Islet of Langerhans (tissue), 1 donor: Measurements from ENCODE around the gene RIC8A.
"Not testable (repeated sequence)": the region's sequence is repeated elsewhere in the genome, so short reads cannot be mapped to it uniquely, and the experiment has no call there.

Experiments used
- FAIRE-seq: peaks from one replicate; lab custom pipeline; 2011; peaks lifted over from hg19 to GRCh38; lab: Jason Lieb, UNC

The RIC8A gene

DNA sequence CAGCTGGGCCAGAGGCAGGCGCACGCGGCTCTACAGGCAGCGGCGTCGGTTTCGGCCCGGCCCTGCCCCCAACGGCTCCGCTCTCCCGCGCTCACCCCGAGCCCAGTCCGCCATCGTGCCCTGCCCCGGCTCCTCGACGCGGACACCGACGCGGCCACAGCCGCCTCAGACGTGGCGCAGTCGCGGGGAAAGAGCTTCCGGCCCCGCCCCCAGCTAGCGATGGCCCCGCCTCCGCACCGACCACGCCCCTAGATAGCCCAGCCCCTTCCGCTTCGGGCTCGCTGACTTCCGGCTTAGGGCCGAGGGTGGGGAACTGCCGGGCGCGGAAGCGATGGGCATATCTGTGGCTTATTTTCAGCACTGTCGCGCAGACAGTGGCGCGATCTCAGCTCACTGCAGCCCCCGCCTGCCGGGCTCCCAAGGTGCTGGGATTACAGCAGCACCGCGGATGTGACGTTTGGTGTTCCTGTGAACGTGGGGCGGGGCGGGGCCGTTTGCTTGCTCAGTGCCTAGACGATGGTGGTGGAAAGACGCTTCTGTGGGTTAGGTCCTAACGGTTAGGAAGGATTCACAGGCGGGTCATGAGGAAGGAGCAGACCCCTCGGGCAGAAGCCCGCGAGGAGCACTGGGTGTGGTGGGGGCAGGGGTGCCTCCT, at the start of gene RIC8A, which contains the start of gene BET1L:
RIC8A (plus strand) TSS at position 501 of the 655 bp plus-strand sequence. CDS start 1,147 bp downstream, outside the sequence.
BET1L (minus strand) TSS at position 192 of the 655 bp plus-strand sequence; CDS start at position 114, 78 bp downstream.
- FAIRE-seq, result no peak

DNA sequence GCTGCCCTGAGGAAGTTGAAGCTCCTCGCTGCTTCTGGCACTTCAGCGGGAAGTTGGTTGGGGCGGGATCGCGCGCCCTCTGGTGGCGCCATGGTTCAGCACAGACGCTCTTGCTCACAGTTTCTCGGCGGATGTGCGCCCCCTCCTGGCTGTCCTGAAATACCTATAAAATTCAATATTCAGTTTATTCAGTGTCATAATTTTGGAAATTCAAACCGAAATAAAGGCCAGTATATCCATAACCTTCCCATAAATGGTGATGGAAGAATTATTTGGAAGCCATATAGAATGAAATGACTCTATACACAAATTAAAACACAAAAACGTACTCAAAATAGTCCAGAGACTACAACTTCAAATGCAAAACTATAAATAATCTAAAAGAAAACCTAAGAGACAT, 27.3 kb upstream of the RIC8A start:
- not testable (repeated sequence) for FAIRE-seq

DNA sequence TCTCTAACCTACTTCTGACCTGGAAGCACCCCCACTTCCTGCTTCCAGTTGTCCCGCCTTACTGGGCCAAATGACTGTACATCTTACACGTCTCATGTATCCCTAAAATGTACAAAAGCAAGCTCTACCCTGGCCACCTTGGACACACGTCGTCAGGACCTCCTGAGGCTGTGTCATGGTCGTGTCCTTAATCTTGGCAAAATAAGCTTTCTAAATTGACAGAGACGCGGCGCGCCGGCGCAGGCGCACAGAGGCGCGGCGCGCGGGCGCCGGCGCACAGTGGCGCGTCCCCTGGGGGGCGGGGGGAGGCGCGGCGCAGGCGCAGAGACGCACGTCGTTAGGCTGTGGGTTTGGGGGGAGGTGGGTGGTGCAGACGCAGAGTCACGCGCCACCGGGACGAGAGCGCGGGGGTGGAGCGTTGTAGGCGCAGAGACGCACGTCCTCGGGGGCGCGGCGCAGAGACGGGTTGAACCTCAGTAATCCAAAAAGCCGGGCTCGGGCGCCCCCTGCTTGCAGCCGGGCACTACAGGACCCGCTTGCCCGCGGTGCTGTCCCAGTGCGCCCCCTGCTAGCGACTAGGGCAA, 18.2 kb upstream of the RIC8A start:
- not testable (repeated sequence) for FAIRE-seq

DNA sequence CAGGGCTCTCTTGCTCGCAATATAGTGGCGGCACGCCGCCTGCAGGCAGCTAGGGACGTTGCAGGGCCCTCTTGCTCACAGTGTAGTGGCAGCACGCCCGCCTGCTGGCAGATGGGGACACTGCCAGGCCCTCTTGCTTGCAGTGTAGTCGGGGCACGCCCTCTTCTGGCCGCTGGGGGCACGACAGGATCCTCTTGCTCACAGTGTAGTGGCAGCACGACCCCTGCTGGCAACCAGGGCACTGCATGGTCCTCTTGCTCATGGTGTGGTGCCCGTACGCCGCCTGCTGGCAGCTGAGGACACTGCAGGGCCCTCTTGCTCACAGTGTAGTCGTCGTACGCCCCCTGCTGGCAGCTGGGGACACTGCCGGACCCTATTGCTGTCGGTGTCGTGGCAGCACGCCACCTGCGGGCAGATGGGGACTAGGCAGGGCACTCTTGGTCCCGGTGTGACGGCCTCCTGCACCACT, 17.6 kb upstream of the RIC8A start:
- FAIRE-seq, result not testable (repeated sequence)

DNA sequence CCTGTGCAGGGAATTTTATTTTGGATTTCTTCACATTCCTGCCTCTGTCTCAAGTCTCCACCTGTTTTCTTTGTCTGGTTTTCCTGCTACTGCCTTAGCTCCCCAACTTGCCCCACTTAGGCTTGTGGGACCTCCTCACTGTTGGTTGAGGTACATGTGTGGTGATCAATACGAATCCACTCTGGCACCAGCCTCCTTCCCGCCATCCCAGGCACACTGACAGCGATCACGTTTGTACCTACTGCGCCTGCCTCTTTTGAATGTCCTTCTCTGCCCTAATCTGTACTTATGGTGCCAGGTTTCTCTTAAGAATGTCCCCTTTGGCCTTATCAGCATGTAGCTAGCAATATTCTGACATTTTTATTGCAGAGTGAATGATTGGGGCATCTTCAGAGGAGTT, 17.0 kb upstream of the RIC8A start:
- FAIRE-seq, result not testable (repeated sequence)

DNA sequence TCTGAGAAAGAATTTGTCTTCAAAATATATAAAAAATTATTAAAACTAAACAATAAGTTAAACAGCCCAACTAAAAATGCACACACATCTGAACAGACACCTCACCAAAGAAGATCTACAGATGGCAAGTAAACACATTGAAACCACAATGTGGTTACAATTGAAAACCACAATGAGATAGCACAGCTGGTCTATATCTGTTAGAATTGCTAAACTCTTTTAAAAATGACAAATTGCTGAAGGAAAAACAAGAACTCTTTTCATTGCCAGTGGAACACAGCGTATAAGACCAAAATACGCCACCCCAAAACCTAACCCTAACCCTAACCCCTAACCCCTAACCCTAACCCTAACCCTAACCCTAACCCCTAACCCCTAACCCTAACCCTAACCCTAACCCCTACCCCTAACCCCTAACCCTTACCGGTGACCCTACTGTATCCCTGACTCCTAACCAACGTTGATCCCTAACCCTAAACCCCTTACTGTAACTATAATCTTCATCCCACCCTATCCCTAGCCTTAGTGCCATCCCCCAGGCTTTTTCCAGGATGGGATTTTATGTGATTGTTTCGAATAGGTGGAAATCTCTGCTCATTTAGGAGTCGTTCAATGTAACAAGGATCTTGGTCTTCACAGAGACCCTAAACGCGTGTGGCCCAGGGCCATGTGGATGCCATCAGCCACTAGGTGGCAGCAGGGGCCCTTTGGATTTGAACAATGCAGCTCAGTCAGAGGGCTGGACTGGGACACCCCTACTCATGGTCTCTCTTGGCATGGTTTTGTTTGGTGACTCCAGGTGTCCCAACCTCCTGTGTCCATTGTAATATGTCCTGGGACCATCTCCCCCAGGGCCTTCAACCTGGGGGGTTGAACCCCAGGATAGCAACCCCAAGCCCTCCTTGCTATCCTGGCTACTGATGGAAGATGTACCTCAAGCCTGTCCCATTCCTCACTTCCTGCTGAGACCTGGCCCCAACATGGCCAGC, 15.7 kb upstream of the RIC8A start:
- peak; percentile 92 for FAIRE-seq

DNA sequence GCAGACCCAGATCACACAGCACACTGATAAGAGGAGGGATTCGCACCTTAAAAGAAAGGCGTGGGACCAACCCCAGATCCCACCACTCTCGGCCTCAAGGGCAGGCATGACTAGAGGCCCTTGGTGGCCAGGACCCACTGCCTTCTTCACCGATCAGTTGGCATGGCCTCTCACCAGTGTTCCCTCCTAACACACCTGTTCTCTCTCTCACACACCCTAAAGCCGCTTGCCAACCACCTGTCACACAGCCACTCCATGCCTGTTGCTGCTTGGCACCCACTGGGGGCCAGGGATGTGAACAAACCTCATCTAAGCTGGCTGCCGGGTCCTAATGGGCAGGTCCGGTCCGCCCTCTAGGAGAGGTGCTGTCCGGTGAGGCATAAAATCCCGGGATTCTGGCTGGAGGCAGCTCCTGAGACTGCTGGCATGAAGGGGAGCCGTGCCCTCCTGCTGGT, 14.8 kb upstream of the RIC8A start, which contains the start of gene SCGB1C1:
SCGB1C1 (plus strand) TSS at position 405 of the 455 bp plus-strand sequence; CDS start at position 427, 22 bp downstream.
- FAIRE-seq, result not testable (repeated sequence)

DNA sequence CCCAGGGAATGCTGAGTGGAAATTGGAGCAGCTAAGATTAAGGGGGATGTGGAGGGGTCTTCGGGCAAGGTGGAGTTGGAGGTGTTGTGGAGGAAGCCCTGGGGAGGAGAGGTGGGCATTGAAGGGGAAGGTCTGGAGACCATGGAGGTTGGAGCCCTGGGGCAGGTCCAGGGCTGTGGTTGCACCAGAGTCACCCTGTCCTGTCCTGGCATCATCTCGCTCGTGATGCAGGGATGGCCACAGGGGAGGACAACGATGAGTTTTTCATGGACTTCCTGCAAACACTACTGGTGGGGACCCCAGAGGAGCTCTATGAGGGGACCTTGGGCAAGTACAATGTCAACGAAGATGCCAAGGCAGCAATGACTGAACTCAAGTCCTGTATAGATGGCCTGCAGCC, 14.0 kb upstream of the RIC8A start:
- FAIRE-seq, result not testable (repeated sequence)

DNA sequence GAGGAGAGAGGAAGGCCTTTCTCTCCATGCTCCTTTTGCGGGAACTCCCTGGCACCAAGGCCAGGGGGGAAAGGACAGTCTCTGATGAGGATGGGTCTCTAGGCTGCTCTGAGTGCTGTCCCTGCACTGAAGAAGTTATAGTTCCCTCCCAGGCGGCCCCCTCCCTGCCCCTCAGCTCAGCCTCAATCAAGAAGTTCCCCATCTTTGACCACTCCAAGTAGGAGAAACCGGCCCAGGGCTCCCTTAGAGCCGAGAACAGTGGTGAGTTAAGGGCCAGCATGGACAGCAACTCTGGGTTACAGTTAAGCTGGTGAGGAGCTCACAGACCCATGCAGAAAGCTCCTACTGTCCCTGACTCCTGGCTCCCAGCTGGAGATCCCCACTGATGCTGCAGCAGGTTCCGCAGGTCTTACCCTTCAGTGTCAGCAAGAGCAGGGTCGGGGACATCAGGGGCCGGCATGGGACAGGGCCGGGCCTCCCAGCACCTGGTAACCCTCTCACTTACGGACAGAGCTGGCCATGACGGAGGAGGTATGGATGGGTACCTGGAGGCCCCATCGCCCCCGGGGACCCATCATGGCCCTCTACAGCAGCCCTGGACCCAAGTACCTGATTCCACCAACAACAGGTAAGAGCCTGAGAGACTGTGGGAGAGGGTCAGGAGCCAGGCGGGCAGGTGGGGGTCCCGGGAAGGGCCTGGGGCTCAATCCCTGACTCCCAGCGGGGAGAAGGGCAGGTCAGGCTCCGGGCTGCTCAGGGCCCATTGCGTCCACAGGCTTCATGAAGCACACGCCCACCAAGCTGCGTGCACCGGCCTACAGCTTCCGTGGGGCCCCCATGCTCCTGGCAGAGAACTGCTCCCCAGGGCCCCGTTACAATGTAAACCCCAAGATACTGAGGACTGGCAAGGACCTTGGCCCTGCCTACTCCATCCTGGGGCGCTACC, 10.4 kb upstream of the RIC8A start:
- no peak for FAIRE-seq

DNA sequence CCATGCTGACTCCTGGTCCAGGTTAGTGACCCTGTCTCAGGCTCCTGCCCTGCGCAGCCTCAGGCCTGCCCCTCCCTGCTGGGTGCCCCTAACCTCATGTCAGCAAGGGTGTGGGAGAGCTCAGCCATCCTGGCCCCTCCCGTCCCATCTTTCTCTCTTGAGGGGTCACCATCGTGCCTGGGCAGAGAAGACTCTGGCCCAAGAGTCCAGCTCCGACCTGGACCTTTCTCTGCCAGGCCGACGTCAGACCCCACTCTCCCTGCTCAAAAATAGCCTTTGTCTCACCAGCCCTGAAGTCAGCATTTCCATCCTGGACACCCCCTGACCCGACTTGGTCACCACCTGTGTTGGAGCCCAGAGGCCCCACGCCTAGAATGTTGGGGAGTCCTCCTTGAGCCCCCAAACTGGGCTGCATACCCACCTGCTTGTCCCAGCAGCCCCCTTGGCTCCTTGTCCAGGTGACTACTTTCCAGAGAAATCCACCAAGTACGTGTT, 9.7 kb upstream of the RIC8A start:
- no peak for FAIRE-seq

DNA sequence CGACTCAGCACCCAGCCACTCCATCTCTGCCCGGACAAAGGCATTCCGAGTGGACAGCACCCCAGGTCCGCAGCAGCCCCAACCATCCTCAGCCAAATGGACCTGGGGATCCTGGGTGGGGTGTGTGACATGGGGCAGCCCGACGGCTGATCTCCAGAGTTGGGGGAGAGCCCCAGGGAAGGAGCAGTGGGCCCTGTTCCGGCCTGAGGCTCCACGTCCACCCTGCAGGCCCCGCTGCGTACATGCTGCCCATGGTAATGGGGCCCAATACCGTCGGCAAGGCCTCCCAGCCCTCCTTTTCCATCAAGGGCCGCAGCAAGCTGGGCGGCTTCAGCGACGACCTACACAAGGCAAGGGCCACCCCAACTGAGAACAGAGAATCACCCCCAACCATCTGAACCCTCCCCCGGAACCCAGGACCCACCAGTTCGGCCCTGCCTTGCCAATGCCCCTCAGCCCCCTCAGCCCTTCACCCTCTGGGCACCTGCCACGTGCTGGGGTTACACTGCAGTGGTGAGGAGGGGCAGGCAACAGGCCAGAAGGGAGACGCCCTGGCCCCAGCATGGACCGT, 9.2 kb upstream of the RIC8A start:
- no peak for FAIRE-seq

DNA sequence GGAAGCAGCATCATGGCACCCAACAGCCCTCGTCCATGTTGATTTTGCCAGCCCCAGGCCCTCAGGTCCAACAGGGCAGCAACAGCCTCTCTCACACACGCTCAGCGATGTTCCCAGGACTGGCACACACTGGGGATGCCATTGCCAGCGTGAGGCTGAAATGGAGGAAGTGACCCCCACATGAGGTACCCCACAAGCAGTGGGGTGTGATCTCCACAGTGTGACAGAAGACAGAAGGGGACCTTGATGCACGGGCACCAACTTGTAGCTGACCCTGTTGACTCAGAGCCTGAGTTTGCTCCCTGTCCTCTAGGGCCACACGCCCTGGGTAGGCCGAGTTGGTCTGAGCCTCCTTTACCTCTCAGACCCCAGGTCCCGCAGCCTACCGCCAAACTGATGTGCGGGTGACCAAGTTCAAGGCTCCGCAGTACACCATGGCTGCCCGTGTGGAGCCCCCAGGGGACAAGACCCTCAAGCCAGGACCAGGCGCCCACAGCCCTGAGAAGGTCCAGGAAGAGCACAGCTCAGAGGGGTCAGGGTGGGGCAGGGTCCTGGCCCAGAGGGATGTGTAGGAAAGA, 8.4 kb upstream of the RIC8A start:
- FAIRE-seq, result no peak

DNA sequence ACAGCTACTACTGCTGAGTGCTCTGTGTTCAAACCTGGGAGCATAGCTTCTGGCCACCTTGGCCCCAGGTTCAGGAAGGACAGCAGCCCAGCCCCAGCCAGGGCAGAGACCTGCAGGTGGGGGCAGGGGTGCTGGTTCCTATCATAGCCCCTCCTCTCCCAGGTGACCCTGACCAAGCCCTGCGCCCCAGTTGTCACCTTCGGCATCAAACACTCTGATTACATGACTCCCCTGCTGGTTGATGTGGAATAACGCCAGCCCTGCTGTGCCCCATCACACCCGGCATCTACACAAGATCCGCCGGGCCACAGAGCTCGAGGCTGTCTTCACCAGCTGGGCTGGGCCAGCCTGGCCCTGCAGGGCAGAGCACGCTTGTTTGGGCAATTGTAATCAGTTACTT, 7.7 kb upstream of the RIC8A start:
- no peak for FAIRE-seq

DNA sequence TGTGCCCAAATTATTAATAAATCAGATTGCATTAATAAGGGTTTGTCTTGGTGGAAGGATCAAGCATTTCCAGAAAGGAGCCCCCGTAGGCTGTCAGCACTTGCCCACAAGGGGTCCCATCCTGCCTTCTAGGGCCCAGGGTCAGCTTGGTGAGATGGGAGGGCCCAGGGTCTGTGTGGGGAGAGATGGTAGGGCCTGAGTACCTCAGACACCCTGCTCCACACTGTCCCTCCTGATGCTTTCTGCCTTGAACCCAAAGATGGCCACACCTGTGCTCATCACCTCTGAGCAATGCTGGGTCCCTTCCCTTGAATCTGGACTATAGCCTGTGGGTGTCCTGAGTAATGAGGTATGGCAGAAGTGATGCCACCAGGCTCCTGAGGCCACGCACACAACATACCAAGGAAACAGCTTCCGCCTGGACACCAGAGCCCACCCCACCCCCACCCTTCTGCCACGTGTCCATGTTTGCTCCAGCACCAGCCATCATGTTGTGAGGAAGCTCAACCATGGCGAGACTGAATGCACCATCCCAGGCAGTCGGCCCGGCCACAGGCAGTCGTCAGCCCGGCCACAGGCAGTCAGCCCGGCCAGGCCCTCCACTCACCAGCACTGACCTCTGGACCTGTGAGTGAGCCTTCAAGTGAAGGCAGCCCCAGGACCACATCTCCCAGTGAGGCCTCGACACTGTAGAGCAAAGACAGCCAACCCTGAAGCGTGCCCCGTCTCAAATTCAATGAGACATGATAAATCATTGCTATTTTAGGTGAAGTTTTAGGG, 7.1 kb upstream of the RIC8A start:
- no peak for FAIRE-seq

DNA sequence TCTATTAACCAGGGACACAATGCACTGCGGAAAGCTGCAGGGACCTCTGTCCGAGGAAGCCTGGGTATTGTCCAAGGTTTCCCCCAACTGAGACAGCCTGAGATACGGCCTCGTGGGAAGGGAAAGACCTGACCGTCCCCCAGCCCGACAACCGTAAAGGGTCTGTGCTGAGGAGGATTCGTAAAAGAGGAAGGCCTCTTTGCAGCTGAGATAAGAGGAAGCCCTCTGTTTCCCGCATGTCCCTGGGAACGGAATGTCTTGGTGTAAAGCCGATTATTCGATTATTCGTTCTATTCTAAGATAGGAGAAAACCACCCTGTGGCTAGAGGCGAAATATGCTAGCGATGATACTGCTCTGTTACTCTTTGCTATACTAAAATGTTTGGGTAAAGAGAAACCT, 5.5 kb upstream of the RIC8A start:
- no peak for FAIRE-seq

DNA sequence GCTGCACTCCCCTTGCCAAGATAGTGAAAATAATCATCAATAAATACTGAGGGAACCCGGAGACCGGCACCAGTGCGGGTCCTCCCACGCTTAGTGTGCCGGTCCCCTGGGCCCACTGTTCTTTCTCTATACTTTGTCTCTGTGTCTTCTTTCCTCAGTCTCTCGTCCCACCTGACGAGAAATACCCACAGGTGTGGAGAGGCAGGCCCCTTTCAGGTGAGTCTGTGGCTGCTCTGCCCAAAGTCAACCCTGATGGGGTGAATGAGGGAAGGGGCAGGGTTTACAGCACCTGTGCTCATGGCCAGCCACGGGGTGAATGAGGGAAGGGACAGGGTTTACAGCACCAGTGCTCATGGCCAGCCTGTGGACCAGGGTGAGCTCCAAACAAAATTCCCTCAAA, 5.0 kb upstream of the RIC8A start:
- FAIRE-seq, result no peak

DNA sequence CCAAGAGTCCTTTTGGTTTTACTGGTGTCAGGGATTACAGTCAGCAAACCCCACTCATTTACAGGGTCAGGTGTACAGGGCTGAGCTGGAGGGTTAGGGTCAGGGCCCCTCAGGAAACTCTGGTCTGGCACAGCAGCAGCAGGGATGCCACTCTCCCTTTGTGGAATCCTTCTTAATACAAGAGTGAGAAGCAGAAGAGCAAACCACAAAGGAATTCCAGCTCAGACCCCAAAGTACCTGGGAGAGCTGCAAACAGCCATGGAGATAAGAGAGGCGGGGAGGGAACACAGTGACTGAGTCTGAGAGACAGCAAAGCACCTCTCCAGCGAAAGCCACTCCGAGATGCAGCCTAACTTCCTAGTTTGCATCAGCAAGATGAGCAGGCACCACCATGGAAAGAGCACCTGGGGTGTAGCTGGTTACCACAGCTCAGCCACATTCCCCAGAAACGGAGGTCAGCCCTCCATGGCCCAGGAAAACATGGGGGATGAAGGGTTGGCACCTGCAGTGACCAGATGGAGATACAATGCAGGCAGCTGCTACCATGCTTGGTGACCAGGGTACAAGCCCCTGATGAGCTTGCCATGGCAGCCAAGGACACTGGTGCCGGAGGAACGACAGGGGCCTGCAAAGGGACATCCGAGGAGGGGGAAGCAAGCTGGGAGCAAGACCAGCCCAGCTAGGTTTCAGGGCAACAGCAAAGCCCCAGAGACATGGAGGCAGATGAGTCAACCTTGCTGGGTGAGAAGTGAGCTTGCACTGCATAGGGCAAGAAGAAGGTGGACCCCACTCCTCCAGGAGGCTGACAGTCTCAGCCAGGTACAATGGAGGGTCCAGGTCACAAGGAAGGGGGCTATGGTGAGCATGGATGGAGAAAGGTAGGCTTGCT, 4.2 kb upstream of the RIC8A start:
- no peak for FAIRE-seq

DNA sequence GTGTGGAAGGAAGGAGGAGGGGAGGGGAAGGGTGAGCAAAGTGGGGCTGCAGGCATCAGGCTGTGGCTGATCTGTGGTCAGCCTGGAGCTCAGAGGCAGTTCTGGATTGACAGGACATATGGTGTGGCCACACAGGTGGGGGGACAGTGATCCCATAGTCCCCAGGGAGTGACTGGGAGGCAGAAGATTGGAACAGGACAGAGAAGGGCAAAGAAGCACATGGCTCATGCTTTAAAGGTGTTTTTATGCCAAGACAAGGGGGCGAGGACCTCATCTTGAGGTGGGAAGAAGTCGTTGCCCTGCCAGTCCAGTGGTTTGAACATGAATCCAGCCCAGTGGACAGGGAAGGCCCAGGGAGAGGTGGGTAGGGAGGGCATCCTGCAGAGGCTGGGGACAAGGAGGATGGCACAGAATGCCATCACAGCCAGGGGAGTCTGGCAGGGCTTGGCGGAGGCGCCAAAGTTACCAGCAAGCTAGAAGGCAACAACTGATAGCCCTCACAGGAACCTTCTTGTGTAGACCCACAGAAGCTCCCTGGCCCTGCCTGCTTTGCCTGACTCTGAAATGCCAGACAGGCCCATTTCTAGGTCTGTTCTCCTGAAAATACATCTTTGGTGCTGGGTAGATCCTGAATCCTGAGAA, 3.4 kb upstream of the RIC8A start:
- FAIRE-seq, result no peak
